Calu3 (cell line): Measurements from ENCODE around the gene SPAG16. TPM values are rescaled to one million over a fixed set of nuclear protein-coding genes. Genes with fewer than 3 reads are reported as not detected.

ENCODE experiments used
- BruUV-seq: library from RNA; stranded (reverse); fragments of 400-500 nt; replicated peaks from 2 replicates; lab custom pipeline; 2021; lab: Mats Ljungman, UMichigan
- CTCF ChIA-PET: fragments of 300-600 bp; sonication (Branson Sonifier 250); formaldehyde crosslinking; loops from one replicate; lab custom pipeline; 2022; ENCODE audit warnings: antibody characterized with exemption; lab: Charles Lee
- DNase-seq: peaks from one replicate; pipeline ENCODE4 v3.0.0; 2022
- H3K27ac Mint-ChIP-seq: one replicate; pipeline ENCODE4 v1.8.0; 2022; ENCODE audit warnings: mixed read lengths; ENCODE audit not compliant: unreplicated experiment
- H3K27me3 Mint-ChIP-seq: one replicate; pipeline ENCODE4 v1.8.0; 2022; ENCODE audit warnings: mixed read lengths; ENCODE audit not compliant: unreplicated experiment
- H3K36me3 Mint-ChIP-seq: one replicate; pipeline ENCODE4 v1.8.0; 2022; ENCODE audit warnings: mild to moderate bottlenecking, moderate library complexity, mixed read lengths; ENCODE audit not compliant: insufficient read depth, unreplicated experiment
- H3K4me1 Mint-ChIP-seq: one replicate; pipeline ENCODE4 v1.8.0; 2022; ENCODE audit warnings: mild to moderate bottlenecking, low read depth, mixed read lengths; ENCODE audit not compliant: unreplicated experiment
- H3K4me3 Mint-ChIP-seq: one replicate; pipeline ENCODE4 v1.8.0; 2022; ENCODE audit warnings: mild to moderate bottlenecking, low read depth, moderate library complexity, mixed read lengths; ENCODE audit not compliant: unreplicated experiment
- H3K9me3 Mint-ChIP-seq: one replicate; pipeline ENCODE4 v1.8.0; 2022; ENCODE audit warnings: low read depth, mixed read lengths; ENCODE audit not compliant: unreplicated experiment
- CTCF ChIP-seq: fragments of 200-600 bp; IDR thresholded peaks from one replicate; pipeline ENCODE4 v1.8.0; 2022; ENCODE audit warnings: antibody characterized with exemption; ENCODE audit not compliant: unreplicated experiment
- intact Hi-C: fragments of 100-400 bp; cut with micrococcal nuclease; formaldehyde crosslinking; loops from one replicate; pipeline ENCODE4 v1.10.0; 2022; ENCODE audit not compliant: unreplicated experiment
- total RNA-seq: library from RNA; stranded (reverse); gene quantifications from 2 replicates; pipeline ENCODE4 v1.2.3, GENCODE V29; 2022

Gene SPAG16
- total RNA-seq, 1 experiment from 2014 or later, result 30.2 TPM

- DNase-seq, result no peak
- Mint-ChIP-seq H3K9me3 (no peaks in the 10 kb centered on the region), H3K36me3 (no peaks in the 10 kb centered on the region), H3K27me3 (no peaks in the 10 kb centered on the region), H3K4me1 (no peaks in the 10 kb centered on the region), H3K27ac (no peak overlapping the region), H3K4me3 (no peak overlapping the region)
- TF ChIP-seq CTCF, result no peak
- BruUV-seq, result no TSS peak
- intact Hi-C loops, result no loop called here
- CTCF ChIA-PET, result no interaction called here
These were observed 908.4 kb downstream of the SPAG16 start for GRCh38 chr2:214192711-214193110.

GRCh38 chr2:214193943-214194342 is 909.7 kb downstream of the SPAG16 start:
- intact Hi-C loops, result no loop called here
- Mint-ChIP-seq H3K9me3 (no peaks in the 10 kb centered on the region), H3K27ac (no peak overlapping the region), H3K36me3 (no peaks in the 10 kb centered on the region), H3K4me1 (no peaks in the 10 kb centered on the region), H3K4me3 (no peak overlapping the region), H3K27me3 (no peaks in the 10 kb centered on the region)
- TF ChIP-seq CTCF, result no peak
- DNase-seq, result no peak
- no TSS peak for BruUV-seq
- CTCF ChIA-PET, result no interaction called here

- H3K36me3 Mint-ChIP-seq, result no peaks in the 10 kb centered on the region
- no peak for DNase-seq
- no TSS peak for BruUV-seq
- intact Hi-C loops, result no loop called here
- no peak overlapping the region for H3K27ac Mint-ChIP-seq
- no peaks in the 10 kb centered on the region for H3K4me1 Mint-ChIP-seq
- H3K9me3 Mint-ChIP-seq, result no peaks in the 10 kb centered on the region
- TF ChIP-seq CTCF, result no peak
- H3K4me3 Mint-ChIP-seq, result no peak overlapping the region
- CTCF ChIA-PET, result no interaction called here
- H3K27me3 Mint-ChIP-seq, result no peaks in the 10 kb centered on the region
These were observed 912.0 kb downstream of the SPAG16 start for GRCh38 chr2:214196260-214196659.

- Mint-ChIP-seq H3K27me3 (no peaks in the 10 kb centered on the region), H3K4me3 (no peak overlapping the region), H3K36me3 (no peaks in the 10 kb centered on the region), H3K4me1 (no peaks in the 10 kb centered on the region), H3K27ac (no peak overlapping the region), H3K9me3 (no peaks in the 10 kb centered on the region)
- CTCF ChIA-PET, result interaction anchor here (0.6 kb wide), 1 partner anchor 16 kb away, joined by 3 read pairs; no protein-coding TSS in a partner anchor
- no peak for TF ChIP-seq CTCF
- no TSS peak for BruUV-seq
- intact Hi-C loops, result no loop called here
- no peak for DNase-seq
These were observed 917.6 kb downstream of the SPAG16 start for GRCh38 chr2:214201892-214202291.
